SK-N-SH treated with all-trans-retinoic acid at 6 μM for 48 hours (cell line): Measurements from ENCODE around the gene ABHD5.

Experiments
- BACH2 ChIP-seq: fragments of 250-450 bp; sonication (Bioruptor Pico); IDR thresholded peaks from 2 replicates; pipeline ENCODE4 v1.9.0; 2021; ENCODE audit warnings: mild to moderate bottlenecking, borderline replicate concordance
- ISL1 ChIP-seq: fragments of 250-450 bp; sonication (Bioruptor Pico); IDR thresholded peaks from 2 replicates; pipeline ENCODE4 v2.1.2; 2022; ENCODE audit warnings: mild to moderate bottlenecking, moderate library complexity
- PATZ1 ChIP-seq: fragments of 250-450 bp; sonication (Bioruptor Pico); IDR thresholded peaks from 2 replicates; pipeline ENCODE4 v1.8.0; 2020; ENCODE audit warnings: mild to moderate bottlenecking, moderate library complexity, borderline replicate concordance
- POU6F1 ChIP-seq: fragments of 250-450 bp; sonication (Bioruptor Pico); IDR thresholded peaks from 2 replicates; pipeline ENCODE4 v1.8.0; 2021; ENCODE audit warnings: low read depth, mild to moderate bottlenecking, moderate library complexity, borderline replicate concordance
- RARB ChIP-seq: fragments of 250-450 bp; sonication (Bioruptor Pico); IDR thresholded peaks from 2 replicates; pipeline ENCODE4 v1.8.0; 2021; ENCODE audit warnings: mild to moderate bottlenecking, moderate library complexity
- SNAI2 ChIP-seq: fragments of 250-450 bp; sonication (Bioruptor Pico); IDR thresholded peaks from 2 replicates; pipeline ENCODE4 v1.5.0; 2020; ENCODE audit warnings: mild to moderate bottlenecking, moderate library complexity
- TSHZ2 ChIP-seq: fragments of 250-450 bp; sonication (Bioruptor Pico); IDR thresholded peaks from 2 replicates; pipeline ENCODE4 v1.5.0; 2020; ENCODE audit warnings: mild to moderate bottlenecking, moderate library complexity
- ZC3H10 ChIP-seq: fragments of 250-450 bp; sonication (Bioruptor Pico); IDR thresholded peaks from 2 replicates; pipeline ENCODE4 v1.5.1; 2021; ENCODE audit warnings: mild to moderate bottlenecking, moderate library complexity
- ZFP3 ChIP-seq: fragments of 250-450 bp; sonication (Bioruptor Pico); IDR thresholded peaks from 2 replicates; pipeline ENCODE4 v1.5.0; 2020; ENCODE audit warnings: mild to moderate bottlenecking, moderate library complexity

GRCh38 chr3:43747641-43748040, 56.9 kb downstream of the ABHD5 start:
- TF ChIP-seq BACH2 (CRISPR knock-in tag) (no peak), POU6F1 (CRISPR knock-in tag) (no peak), ISL1 (CRISPR knock-in tag) (no peak), ZFP3 (CRISPR knock-in tag) (no peak), RARB (CRISPR knock-in tag) (no peak), TSHZ2 (CRISPR knock-in tag) (no peak), SNAI2 (CRISPR knock-in tag) (no peak), PATZ1 (no peak), ZC3H10 (CRISPR knock-in tag) (no peak)
